Stimulated activated CD8-positive, alpha-beta memory T cell treated with anti-CD3 and anti-CD28 coated beads, Interleukin-4, amount 100 ng/mL, for 48 hours (primary cell): Measurements from ENCODE around the gene MRPL2.
"Not testable (repeated sequence)": the region's sequence is repeated elsewhere in the genome, so short reads cannot be mapped to it uniquely, and the experiment has no call there.

Experiments
- DNase-seq: peaks from one replicate; pipeline ENCODE4 v3.0.0-alpha.2; 2020

MRPL2 gene

GRCh38 chr6:43081922-43082321 lies 22.7 kb upstream of the MRPL2 start:
- not testable (repeated sequence) for DNase-seq

- no peak for DNase-seq
Measured at GRCh38 chr6:43081043-43081442, 21.8 kb upstream of the MRPL2 start.

GRCh38 chr6:43078691-43079090 lies 19.5 kb upstream of the MRPL2 start:
- no peak for DNase-seq

GRCh38 chr6:43077981-43078511 lies 18.8 kb upstream of the MRPL2 start:
- DNase-seq = no peak

GRCh38 chr6:43077333-43077809 lies 18.1 kb upstream of the MRPL2 start:
- no peak for DNase-seq

GRCh38 chr6:43076464-43077332 lies 17.5 kb upstream of the MRPL2 start:
- DNase-seq = no peak

GRCh38 chr6:43075670-43076463 lies 16.6 kb upstream of the MRPL2 start, which contains the start of gene PTK7:
Gene PTK7, plus strand, starts transcription at chr6:43076314. Its CDS starts 175 bp downstream, at chr6:43076489.
- peak; percentile 51 for DNase-seq

GRCh38 chr6:43074847-43075669 lies 15.8 kb upstream of the MRPL2 start:
- no peak for DNase-seq

GRCh38 chr6:43070028-43070632 lies 10.9 kb upstream of the MRPL2 start:
- DNase-seq = no peak

- DNase-seq = no peak
Measured at GRCh38 chr6:43062818-43063217, 3.6 kb upstream of the MRPL2 start.

- no peak for DNase-seq
Measured at GRCh38 chr6:43061861-43062260, 2.6 kb upstream of the MRPL2 start.

- no peak for DNase-seq
Measured at GRCh38 chr6:43060755-43061633, 1.8 kb upstream of the MRPL2 start.

- DNase-seq = no peak
Measured at GRCh38 chr6:43060034-43060754, 960 bp upstream of the MRPL2 start.

GRCh38 chr6:43058531-43058930 lies 703 bp downstream of the MRPL2 start:
- DNase-seq = no peak

- DNase-seq = no peak
Measured at GRCh38 chr6:43055966-43056365, 3.3 kb downstream of the MRPL2 start.

GRCh38 chr6:43054206-43054943 lies 4.9 kb downstream of the MRPL2 start:
- no peak for DNase-seq

GRCh38 chr6:43053545-43054205 lies 5.6 kb downstream of the MRPL2 start, which contains the start of gene CUL7:
Gene CUL7, minus strand, starts transcription at chr6:43053851. Its CDS starts 1,063 bp downstream, at chr6:43052788.
- peak; percentile 93 for DNase-seq

- peak; percentile 46 for DNase-seq
Measured at GRCh38 chr6:43052842-43053544, 6.2 kb downstream of the MRPL2 start.
